SK-N-SH (cell line): ENCODE data around the gene RBMS3. TPM values are rescaled to one million over a fixed set of nuclear protein-coding genes. Genes with fewer than 3 reads are reported as not detected.
A peak's percentile ranks its signal among the peaks of the same experiment; 100 is the strongest.

Experiments used
- CTCF ChIA-PET: fragments of 300-600, 350-600 bp; formaldehyde crosslinking; extraction: SDS; loops from one replicate; lab custom pipeline; 2021; lab: Yijun Ruan, JAX
- POLR2A ChIA-PET: fragments of 350-600 bp; sonication (Branson Sonifier 250); formaldehyde crosslinking; extraction: SDS; loops from one replicate; lab custom pipeline; 2020; ENCODE audit warnings: antibody characterized with exemption, inconsistent platforms; lab: Yijun Ruan, JAX
- DNase-seq: peaks from one replicate; pipeline ENCODE4 v3.0.0; 2012
- H2AFZ ChIP-seq: fragments of 200-600 bp; sonication (generic); 2 replicates; pipeline ENCODE4 v1.8.1; 2016; ENCODE audit warnings: antibody characterized with exemption, mild to moderate bottlenecking, low read depth
- H3F3A ChIP-seq: fragments of 200-600 bp; sonication (generic); replicated peaks from 2 replicates; pipeline ENCODE3; 2016; ENCODE audit warnings: antibody characterized with exemption, mild to moderate bottlenecking; ENCODE audit not compliant: insufficient read depth
- H3K27ac ChIP-seq, 2 experiments: fragments of 200-500 bp in 1 of 2; fragments of 200-600 bp in 1 of 2; sonication (Bioruptor generic) in 1 of 2; sonication (generic), shearing (Covaris generic) in 1 of 2; 2 replicates each; pipeline versions ENCODE4 v1.5.1 to v1.6.1; 2014 to 2016; ENCODE audit warnings: low read depth in 2 of 2, inconsistent platforms in 1 of 2, low read length in 1 of 2, mild to moderate bottlenecking in 1 of 2, mixed read lengths in 1 of 2
- H3K27me3 ChIP-seq: fragments of 200-600 bp; sonication (generic), shearing (Covaris generic); 2 replicates; pipeline ENCODE4 v1.6.1; 2016; ENCODE audit warnings: mixed run types; ENCODE audit not compliant: insufficient read depth
- H3K36me3 ChIP-seq, 2 experiments: fragments of 200-500 bp in 1 of 2; fragments of 200-600 bp in 1 of 2; sonication (Bioruptor generic) in 1 of 2; sonication (generic) in 1 of 2; replicated peaks in 1 of 2; 2 replicates each; pipeline versions ENCODE3 to v1.5.1; 2014 to 2016; ENCODE audit warnings: low read length in 1 of 2, mild to moderate bottlenecking in 1 of 2; ENCODE audit not compliant: insufficient read depth in 2 of 2, control insufficient read depth in 1 of 2
- H3K4me1 ChIP-seq, 2 experiments: fragments of 200-500 bp in 1 of 2; fragments of 200-600 bp in 1 of 2; sonication (Bioruptor generic) in 1 of 2; sonication (generic), shearing (Covaris generic) in 1 of 2; 2 replicates each; pipeline versions ENCODE4 v1.5.1 to v1.6.1; 2014 to 2016; ENCODE audit warnings: low read depth in 1 of 2, low read length in 1 of 2, mixed run types in 1 of 2; ENCODE audit not compliant: insufficient read depth in 2 of 2, control insufficient read depth in 1 of 2
- H3K4me2 ChIP-seq: fragments of 200-600 bp; sonication (generic), shearing (Covaris generic); 2 replicates; pipeline ENCODE4 v1.6.1; 2017; ENCODE audit warnings: mixed run types
- H3K4me3 ChIP-seq, 2 experiments: fragments of 200-500 bp in 1 of 2; fragments of 200-600 bp in 1 of 2; sonication (Bioruptor generic) in 1 of 2; sonication (generic), shearing (Covaris generic) in 1 of 2; 2 replicates each; pipeline versions ENCODE4 v1.5.1 to v1.8.1; 2014 to 2016; ENCODE audit warnings: low read depth in 2 of 2, inconsistent platforms in 1 of 2, low read length in 1 of 2, mild to moderate bottlenecking in 1 of 2, mixed read lengths in 1 of 2, moderate library complexity in 1 of 2
- H3K79me2 ChIP-seq: fragments of 200-600 bp; sonication (generic); 2 replicates; pipeline ENCODE4 v1.8.1; 2017; ENCODE audit warnings: mild to moderate bottlenecking; ENCODE audit not compliant: insufficient read depth
- H3K9ac ChIP-seq: fragments of 200-600 bp; sonication (generic); 2 replicates; pipeline ENCODE4 v1.6.1; 2017; ENCODE audit warnings: mixed run types
- H3K9me2 ChIP-seq: fragments of 200-600 bp; sonication (generic); 2 replicates; pipeline ENCODE4 v1.6.1; 2017; ENCODE audit warnings: mixed run types
- H3K9me3 ChIP-seq: fragments of 200-600 bp; sonication (generic); 2 replicates; pipeline ENCODE4 v1.6.1; 2017; ENCODE audit warnings: mixed run types, mild to moderate bottlenecking, moderate library complexity
- H4K20me1 ChIP-seq: fragments of 200-600 bp; sonication (generic); 2 replicates; pipeline ENCODE4 v1.6.1; 2017; ENCODE audit warnings: mild to moderate bottlenecking, mixed run types; ENCODE audit not compliant: insufficient read depth
- CHD2 ChIP-seq: fragments of 150-350 bp; IDR thresholded peaks from 2 replicates; pipeline ENCODE4 v1.6.1; 2018; ENCODE audit warnings: low read length; ENCODE audit not compliant: partially characterized antibody
- CTCF ChIP-seq: fragments of 200-600 bp; sonication (generic); IDR thresholded peaks from 2 replicates; pipeline ENCODE4 v1.6.1; 2017; ENCODE audit warnings: antibody characterized with exemption, mild to moderate bottlenecking, moderate library complexity
- ELF1 ChIP-seq: IDR thresholded peaks from 2 replicates; pipeline ENCODE4 v1.4.0; 2012
- EZH2phosphoT487 ChIP-seq: fragments of 200-600 bp; sonication (generic); IDR thresholded peaks from 2 replicates; pipeline ENCODE4 v1.6.1; 2017; ENCODE audit warnings: low read depth, mixed run types, mild to moderate bottlenecking, antibody characterized with exemption, moderate library complexity, borderline replicate concordance
- FOSL2 ChIP-seq: IDR thresholded peaks from 2 replicates; pipeline ENCODE4 v1.4.0; 2012; ENCODE audit warnings: low read depth, mild to moderate bottlenecking, moderate library complexity, borderline replicate concordance
- FOXM1 ChIP-seq: IDR thresholded peaks from 2 replicates; pipeline ENCODE4 v1.4.0; 2012; ENCODE audit warnings: low read depth, mild to moderate bottlenecking
- GABPA ChIP-seq: IDR thresholded peaks from 2 replicates; pipeline ENCODE4 v1.4.0; 2012; ENCODE audit warnings: low read depth, mild to moderate bottlenecking
- IRF3 ChIP-seq: fragments of 150-350 bp; IDR thresholded peaks from 2 replicates; pipeline ENCODE4 v1.6.1; 2016; ENCODE audit warnings: mild to moderate bottlenecking, low read depth, low read length
- MEF2A ChIP-seq: IDR thresholded peaks from 2 replicates; pipeline ENCODE4 v1.4.0; 2012; ENCODE audit warnings: low read depth, borderline replicate concordance
- MXI1 ChIP-seq: IDR thresholded peaks from 2 replicates; pipeline ENCODE4 v1.6.1; 2012; ENCODE audit warnings: mild to moderate bottlenecking, low read depth, low read length, improper control_type of control experiment
- RAD21 ChIP-seq: IDR thresholded peaks from 2 replicates; pipeline ENCODE4 v1.6.1; 2012; ENCODE audit warnings: mild to moderate bottlenecking, low read length
- RCOR1 ChIP-seq: fragments of 150-350 bp; IDR thresholded peaks from 2 replicates; pipeline ENCODE4 v1.6.1; 2017; ENCODE audit warnings: antibody characterized with exemption, low read length
- RXRA ChIP-seq: IDR thresholded peaks from 2 replicates; pipeline ENCODE4 v1.4.0; 2012; ENCODE audit warnings: low read depth, mild to moderate bottlenecking, borderline replicate concordance
- SMC3 ChIP-seq: IDR thresholded peaks from 2 replicates; pipeline ENCODE4 v1.6.1; 2012; ENCODE audit warnings: low read depth, low read length, improper control_type of control experiment
- TCF12 ChIP-seq: IDR thresholded peaks from 2 replicates; pipeline ENCODE4 v1.4.0; 2012
- USF2 ChIP-seq: fragments of 150-350 bp; IDR thresholded peaks from 2 replicates; pipeline ENCODE4 v1.6.1; 2017; ENCODE audit warnings: antibody characterized with exemption, low read length, low read depth, borderline replicate concordance
- WGBS: methylation state at CpG from one replicate; pipeline ENCODE4 v1.1.6; 2017; ENCODE audit warnings: low lambda C conversion rate; 5-methylcytosine and 5-hydroxymethylcytosine counted together
- polyA plus RNA-seq, 3 experiments: library from polyadenylated mRNA; depleted of rRNA; stranded (reverse); fragments of >200 nt; gene quantifications; 2 replicates each; pipeline ENCODE4 v1.2.3, GENCODE V29; 2012
- TF ChIP-seq, protein P1 (sequence below): IDR thresholded peaks from 2 replicates; pipeline ENCODE4 v1.4.0; 2012; ENCODE audit warnings: low read depth
- TF ChIP-seq, protein P2 (sequence below): IDR thresholded peaks from 2 replicates; pipeline ENCODE4; 2012
- TF ChIP-seq, protein P3 (sequence below): IDR thresholded peaks from 2 replicates; pipeline ENCODE4 v1.4.0; 2012; ENCODE audit warnings: low read depth, borderline replicate concordance
- TF ChIP-seq, protein P4 (sequence below): IDR thresholded peaks from 2 replicates; pipeline ENCODE4 v1.4.0; 2012; ENCODE audit warnings: low read depth, borderline replicate concordance

RBMS3 gene
- polyA plus RNA-seq, 1 of the 3 experiments (the other 2 are of a cell fraction) = 8.2 TPM

GRCh38 chr3:29513236-29513635 lies 232.4 kb downstream of the RBMS3 start:
- Histone ChIP-seq H3K4me2 (peak overlapping the region; percentile 66), H3K79me2 (peaks cover 72% of the 10 kb centered on the region), H4K20me1 (no peaks in the 10 kb centered on the region), H3K9me2 (no peaks in the 10 kb centered on the region), H3K4me1 (peaks cover 17 to 33% of the 10 kb centered on the region in 2 experiments), H3K27me3 (no peaks in the 10 kb centered on the region), H3K36me3 (peaks cover 0 to 4% of the 10 kb centered on the region in 2 experiments), H3K9ac (peak overlapping the region; percentile 11; the same call in 1 of the 2 replicates), H3F3A (peaks cover 16% of the 10 kb centered on the region), H3K9me3 (no peaks in the 10 kb centered on the region), H2AFZ (no peak overlapping the region; the same call in 1 of the 2 replicates), H3K27ac (peak overlapping the region; percentile 65 to 76), H3K4me3 (peak overlapping the region in 1 of 2 experiments; percentile 44; a peak in 3 of 4 replicates)
- POLR2A ChIA-PET = no interaction called here
- DNase-seq = no peak
- CTCF ChIA-PET = interaction anchor here (1.5 kb wide), 1 partner anchor 1180 kb away, joined by 3 read pairs; no protein-coding TSS in a partner anchor
- TF ChIP-seq RAD21 = no peak
- TF ChIP-seq MXI1 = no peak
- TF ChIP-seq TCF12 = 0 out of 2 replicates have a peak, but pooled peaks have one; percentile 7
- 22% methylated on average over 3 of the region's 3 CpGs for WGBS

GRCh38 chr3:29514170-29514569 lies 233.3 kb downstream of the RBMS3 start:
- DNase-seq = no peak
- H3K9me2 ChIP-seq = no peaks in the 10 kb centered on the region
- H3F3A ChIP-seq = peaks cover 14% of the 10 kb centered on the region
- H3K9me3 ChIP-seq = no peaks in the 10 kb centered on the region
- H3K9ac ChIP-seq = no peak overlapping the region
- no peaks in the 10 kb centered on the region for H3K27me3 ChIP-seq
- peaks cover 71% of the 10 kb centered on the region for H3K79me2 ChIP-seq
- H3K27ac ChIP-seq = peak overlapping the region; percentile 65 to 76
- POLR2A ChIA-PET = no interaction called here
- no peak overlapping the region for H2AFZ ChIP-seq
- WGBS = 91% methylated on average over 3 of the region's 3 CpGs
- H3K4me3 ChIP-seq = no peak overlapping the region
- H4K20me1 ChIP-seq = no peaks in the 10 kb centered on the region
- no peaks in the 10 kb centered on the region for H3K36me3 ChIP-seq
- H3K4me2 ChIP-seq = no peak overlapping the region
- CTCF ChIA-PET = no interaction called here
- H3K4me1 ChIP-seq = peaks cover 19 to 37% of the 10 kb centered on the region in 2 experiments
- TF ChIP-seq, protein P1, sequence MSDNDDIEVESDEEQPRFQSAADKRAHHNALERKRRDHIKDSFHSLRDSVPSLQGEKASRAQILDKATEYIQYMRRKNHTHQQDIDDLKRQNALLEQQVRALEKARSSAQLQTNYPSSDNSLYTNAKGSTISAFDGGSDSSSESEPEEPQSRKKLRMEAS = no peak
- TF ChIP-seq SMC3 (no peak), RCOR1 (no peak), CTCF (no peak), GABPA (no peak), USF2 (no peak), CHD2 (no peak), EZH2phosphoT487 (no peak), MXI1 (no peak), FOXM1 (no peak), FOSL2 (no peak), MEF2A (no peak), RXRA (no peak), ELF1 (no peak), IRF3 (no peak)
- TF ChIP-seq, protein P2, sequence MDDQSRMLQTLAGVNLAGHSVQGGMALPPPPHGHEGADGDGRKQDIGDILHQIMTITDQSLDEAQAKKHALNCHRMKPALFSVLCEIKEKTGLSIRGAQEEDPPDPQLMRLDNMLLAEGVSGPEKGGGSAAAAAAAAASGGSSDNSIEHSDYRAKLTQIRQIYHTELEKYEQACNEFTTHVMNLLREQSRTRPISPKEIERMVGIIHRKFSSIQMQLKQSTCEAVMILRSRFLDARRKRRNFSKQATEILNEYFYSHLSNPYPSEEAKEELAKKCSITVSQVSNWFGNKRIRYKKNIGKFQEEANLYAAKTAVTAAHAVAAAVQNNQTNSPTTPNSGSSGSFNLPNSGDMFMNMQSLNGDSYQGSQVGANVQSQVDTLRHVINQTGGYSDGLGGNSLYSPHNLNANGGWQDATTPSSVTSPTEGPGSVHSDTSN = no peak
- TF ChIP-seq, protein P3, sequence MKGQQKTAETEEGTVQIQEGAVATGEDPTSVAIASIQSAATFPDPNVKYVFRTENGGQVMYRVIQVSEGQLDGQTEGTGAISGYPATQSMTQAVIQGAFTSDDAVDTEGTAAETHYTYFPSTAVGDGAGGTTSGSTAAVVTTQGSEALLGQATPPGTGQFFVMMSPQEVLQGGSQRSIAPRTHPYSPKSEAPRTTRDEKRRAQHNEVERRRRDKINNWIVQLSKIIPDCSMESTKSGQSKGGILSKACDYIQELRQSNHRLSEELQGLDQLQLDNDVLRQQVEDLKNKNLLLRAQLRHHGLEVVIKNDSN = no peak
- TF ChIP-seq, protein P4, sequence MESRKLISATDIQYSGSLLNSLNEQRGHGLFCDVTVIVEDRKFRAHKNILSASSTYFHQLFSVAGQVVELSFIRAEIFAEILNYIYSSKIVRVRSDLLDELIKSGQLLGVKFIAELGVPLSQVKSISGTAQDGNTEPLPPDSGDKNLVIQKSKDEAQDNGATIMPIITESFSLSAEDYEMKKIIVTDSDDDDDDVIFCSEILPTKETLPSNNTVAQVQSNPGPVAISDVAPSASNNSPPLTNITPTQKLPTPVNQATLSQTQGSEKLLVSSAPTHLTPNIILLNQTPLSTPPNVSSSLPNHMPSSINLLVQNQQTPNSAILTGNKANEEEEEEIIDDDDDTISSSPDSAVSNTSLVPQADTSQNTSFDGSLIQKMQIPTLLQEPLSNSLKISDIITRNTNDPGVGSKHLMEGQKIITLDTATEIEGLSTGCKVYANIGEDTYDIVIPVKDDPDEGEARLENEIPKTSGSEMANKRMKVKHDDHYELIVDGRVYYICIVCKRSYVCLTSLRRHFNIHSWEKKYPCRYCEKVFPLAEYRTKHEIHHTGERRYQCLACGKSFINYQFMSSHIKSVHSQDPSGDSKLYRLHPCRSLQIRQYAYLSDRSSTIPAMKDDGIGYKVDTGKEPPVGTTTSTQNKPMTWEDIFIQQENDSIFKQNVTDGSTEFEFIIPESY = no peak
